Activated T-cell treated with anti-CD3 and anti-CD28 coated beads for 4 hours (primary cell): Measurements from ENCODE around the gene PACC1.

Experiments used
- DNase-seq: peaks from one replicate; pipeline ENCODE4 v3.0.0-alpha.2; 2020

PACC1 gene

DNA sequence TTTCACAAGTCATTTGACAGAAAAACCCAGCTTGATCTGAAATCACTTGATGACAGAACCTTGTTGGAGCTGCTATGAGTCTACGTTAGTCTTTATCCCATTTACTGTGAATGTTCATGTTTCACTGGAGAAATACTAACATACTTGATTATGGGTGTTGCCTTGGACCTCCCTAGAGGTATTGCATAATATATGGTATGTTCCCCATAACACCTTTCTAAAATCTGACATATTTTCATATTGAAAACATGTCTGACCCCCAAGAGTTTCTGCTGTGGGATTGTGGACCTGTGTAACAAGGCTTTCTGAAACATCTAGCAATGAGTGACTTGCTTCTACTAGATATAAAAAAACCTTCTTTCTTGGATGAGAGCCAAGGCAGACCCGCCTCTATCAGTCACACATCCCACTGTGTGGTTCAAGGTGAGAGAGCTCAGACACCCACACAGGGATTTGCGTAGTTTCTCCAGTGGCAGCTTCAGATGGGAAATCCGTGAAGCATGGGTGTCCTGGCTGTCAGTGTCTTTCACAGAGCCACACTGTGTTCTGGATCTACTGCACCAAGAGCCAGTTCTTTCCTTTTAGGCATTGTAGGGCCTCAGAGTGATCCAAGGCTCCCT lies 22.6 kb upstream of the PACC1 start:
- no peak for DNase-seq

DNA sequence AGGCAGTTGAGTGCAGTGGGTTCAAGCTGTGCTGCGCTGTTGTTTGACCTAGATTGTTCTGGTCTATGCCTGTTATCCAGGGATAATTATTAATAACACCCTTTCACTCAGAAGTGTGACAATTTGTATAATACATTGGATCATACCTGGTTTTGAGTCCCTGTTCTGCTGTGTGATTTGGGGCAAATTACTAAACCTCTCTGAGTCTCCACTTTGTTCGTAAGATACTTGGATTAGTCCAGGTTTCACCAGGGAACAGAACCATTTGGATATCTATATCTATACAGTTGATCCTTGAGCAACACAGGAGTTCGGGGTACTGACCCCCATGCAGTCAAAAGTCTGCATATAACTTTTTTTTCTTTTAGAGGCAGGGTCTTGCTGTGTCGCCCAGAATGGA lies 20.3 kb upstream of the PACC1 start:
- no peak for DNase-seq

DNA sequence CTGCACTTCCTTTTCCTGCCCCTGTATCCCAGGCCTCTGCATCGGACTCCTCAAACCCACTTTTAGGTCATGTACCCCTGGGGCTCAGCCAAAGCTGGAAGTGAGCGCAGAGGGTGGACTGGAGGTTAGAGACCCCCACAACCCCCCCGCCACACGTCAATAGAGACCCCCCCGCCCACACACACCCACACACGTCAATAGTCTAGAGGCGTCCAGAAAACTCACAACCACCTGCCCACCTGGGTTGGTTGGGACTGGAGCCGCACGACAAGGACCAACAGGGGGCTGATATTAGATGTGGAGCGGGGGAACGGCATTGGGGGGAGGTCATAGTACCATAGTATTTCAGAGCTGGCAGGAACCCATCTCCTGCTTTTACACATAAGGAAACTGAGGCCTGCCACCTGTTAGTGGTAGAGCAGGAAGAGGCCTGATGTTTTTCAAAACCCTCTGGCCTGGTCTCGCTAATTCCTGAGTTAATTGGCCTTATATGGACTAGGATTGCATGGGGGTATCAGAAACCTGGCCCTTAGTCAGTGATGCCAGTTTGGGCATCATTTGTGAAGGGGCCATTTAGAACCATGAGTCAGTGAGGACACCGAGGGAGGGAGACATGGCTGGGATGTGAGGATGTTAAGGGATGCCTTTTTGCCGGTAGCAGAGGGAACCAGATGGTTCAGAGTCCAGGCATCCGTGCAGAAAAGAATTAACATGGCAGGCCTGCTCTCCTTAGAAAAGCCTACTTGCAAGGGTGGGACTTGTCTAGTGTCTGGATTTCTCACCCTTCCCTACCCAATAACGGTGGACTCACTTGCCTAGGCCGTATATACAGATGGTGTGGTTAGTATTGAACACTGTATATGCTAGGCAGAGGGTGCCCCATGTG lies 19.1 kb upstream of the PACC1 start:
- DNase-seq = no peak

DNA sequence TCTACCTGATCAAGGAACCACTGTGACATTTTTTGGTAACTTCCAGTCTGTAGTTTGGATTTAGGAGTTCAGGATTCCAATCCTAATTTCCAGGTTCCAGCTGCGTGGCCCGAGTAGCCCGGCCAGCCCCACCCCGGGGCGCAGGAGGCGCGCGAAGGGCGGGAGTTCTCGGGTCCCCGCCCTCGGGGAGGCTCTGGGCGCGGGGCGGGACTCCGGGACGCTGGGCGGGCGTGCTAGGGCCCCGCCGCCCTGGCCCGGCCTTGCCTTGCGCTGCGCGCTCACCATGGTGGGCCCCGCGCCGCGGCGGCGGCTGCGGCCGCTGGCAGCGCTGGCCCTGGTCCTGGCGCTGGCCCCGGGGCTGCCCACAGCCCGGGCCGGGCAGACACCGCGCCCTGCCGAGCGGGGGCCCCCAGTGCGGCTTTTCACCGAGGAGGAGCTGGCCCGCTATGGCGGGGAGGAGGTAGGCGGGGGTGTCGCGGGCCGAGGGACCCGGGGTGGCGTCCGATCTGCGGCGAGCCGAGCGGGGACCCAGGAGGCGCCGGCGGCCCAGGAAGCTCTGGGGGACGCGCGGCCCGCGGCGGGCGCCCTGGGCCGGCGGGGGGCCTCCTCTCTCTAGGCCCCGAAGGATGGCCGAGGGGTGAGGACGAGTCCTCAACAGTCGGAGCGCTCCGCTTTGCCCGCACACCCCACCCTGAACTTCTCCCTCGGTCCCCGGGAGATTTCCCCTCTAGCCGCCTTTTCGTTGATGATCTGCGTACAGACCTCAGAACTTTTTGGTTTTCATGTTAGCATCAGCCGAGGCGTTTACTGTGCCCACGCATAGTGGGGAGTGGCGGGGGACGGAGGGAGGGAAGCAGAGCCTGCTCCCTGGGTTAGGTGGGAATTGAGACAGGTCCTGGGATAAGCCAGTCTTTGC lies 18.2 kb upstream of the PACC1 start, which contains the start of gene NENF:
NENF (plus strand) TSS at position 260 of the 916 bp plus-strand sequence; CDS start at position 284, 24 bp downstream.
- peak; percentile 59 for DNase-seq

DNA sequence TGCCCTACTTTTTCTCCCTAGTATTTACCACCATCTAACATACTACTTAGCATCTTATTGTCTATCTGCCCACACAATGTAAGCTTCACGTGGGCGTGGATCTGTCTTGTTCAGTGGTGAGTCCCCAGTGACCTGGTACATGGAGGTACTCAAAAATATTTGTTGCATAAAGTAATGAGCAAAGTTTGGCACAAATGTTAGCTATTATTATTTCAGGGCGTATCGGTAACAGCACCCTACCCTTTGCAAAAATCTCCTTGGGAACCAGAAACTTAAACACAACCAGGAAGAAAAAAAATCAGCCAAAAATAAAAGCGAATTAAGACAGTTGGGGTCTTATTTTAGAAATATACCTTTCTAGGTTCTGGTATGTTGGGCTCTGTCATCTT lies 17.6 kb upstream of the PACC1 start:
- no peak for DNase-seq

DNA sequence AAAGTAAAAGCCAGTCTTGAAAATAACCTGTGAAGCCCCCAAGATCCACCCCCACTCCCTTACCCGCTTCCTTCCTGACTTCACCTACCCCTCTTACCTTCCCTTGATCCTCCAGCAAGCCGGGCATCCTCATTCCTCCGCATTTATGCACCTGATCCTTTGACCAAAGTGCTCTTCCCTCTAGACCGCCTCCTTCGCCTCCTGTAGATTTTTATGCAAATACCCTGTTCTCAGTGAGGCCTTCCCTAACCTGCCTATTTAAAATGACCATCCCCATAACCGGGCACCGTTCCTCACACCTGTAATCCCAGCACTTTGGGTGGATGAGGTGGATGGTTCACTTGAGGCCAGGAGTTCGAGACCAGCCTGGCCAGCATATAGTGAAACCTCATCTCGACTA lies 17.0 kb upstream of the PACC1 start:
- no peak for DNase-seq

DNA sequence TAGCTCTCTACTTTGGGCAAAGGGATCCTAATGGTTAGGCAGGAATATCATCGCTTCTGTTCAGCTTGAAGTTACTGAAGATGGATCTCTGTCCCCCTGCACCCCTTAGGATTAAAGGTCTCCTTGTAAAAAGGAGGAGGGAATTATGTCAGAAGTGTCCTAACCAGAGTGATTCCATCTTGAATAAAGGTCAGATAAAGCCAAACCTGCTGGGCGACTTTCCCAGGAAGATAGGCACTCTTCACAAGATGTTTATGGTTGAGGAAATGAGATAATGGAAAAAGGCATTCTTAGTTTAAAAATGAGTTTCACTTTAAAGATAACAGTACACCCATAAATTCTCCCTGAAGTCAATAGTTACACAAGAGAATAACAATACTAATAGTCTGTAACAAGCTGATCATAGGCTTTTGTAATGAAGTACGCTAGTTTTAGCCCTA lies 16.3 kb upstream of the PACC1 start:
- DNase-seq = no peak

DNA sequence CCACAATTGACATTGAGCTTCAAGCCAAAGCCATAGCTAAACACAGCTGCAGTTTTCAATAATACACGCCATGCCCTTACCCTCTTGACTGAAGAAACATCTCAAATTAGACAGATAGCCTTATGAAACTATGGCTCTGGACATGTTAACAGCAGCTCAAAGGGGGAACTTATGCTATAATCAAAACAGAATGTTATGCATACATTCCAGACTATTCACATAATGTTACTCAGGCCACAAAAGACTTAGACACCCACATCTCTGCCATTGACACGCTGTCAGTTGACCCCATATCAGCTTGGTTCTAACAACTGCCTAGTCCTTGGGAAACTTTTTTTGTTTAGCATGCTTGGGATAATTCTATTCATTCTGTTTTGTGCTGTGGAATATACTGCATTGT lies 15.7 kb upstream of the PACC1 start:
- DNase-seq = no peak

DNA sequence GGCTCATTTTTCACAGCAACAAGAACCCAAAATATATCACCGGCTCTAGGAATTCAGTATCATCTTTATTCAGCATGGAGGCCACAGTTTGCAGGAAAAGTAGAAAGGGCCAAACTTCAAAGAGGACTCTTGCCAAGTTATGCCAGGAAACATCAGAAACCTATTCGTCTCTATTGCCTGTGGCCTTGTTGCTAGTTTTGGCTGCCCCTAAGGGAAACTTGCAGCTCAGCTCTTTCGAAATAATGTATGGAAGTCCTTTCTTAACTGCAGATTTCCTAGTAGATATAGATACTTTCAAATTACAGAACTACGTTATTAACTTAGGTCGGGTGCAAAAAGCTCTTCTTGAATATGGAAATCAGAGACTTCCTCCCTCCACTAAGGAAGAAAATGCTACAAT lies 13.8 kb upstream of the PACC1 start:
- DNase-seq = no peak

DNA sequence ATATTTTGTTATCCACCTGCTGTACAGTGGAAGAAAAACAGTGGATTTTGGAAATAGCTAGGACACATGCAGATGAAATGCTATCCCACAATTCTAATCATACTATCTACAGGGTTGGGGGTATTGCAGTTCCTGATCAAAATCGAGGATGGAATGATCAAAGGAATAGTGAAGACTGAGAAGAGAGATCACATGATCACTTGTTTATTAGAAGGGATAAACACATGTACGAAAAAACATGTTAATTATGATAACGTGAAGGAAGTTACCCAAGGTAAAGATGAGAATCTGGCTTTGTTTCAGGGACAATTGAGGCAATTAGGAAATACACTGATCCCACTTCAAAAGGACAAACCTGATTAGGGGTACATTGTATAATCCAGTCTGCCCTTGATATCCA lies 9.2 kb upstream of the PACC1 start:
- DNase-seq = no peak

DNA sequence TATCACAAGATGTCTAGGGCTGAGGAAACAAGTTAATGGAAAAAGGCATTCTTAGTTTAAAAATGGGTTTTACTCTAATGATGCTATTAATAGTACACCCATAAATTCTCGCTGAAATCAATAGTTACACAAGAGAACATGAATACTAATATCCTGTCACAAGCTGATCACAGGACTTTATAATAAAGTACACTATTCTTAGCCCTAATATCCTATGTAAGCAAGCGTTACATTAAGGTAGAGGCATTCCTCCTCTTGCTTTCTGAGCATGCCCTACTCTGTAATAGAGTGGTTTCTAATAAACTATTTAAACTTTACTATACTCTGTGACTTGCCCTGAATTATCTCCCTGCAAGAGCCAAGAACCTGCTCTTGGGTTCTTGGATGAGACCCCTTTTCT lies 6.5 kb upstream of the PACC1 start:
- DNase-seq = no peak

DNA sequence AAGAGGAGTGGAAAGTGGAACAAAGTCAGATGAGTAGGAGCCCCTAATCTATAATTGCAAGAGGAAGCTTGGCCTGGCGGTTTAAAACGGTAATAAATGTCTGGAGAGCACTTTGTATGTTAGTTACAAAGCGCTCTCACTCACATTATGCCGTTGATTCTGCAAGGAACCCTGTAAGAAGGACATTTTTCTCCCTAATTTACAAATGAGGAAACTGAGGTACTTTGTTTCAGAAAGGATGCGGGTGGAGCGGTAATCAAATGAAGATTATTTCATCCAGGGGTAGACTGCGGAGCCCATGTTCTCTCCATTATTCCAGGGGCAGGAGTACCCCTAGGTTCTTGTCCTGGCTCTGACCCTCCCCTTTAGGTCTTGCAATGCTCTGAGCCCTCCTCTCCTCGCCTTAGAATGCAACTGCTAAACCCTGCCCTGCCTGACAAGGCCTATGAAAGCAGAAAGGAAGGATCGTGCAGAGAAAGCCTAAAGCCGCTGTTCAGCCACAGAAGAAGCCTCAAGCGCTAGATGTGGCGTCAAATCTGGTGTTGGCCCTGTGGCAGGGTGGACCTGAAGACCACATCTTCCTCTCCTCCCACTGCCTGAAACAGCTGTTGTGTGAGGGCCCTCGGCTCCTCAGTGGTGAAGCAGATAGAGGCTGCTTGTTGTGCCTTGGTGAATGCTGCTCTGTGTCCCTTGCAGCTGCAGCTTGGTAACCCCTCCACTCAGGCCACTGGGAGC lies 588 bp upstream of the PACC1 start:
- DNase-seq = no peak

DNA sequence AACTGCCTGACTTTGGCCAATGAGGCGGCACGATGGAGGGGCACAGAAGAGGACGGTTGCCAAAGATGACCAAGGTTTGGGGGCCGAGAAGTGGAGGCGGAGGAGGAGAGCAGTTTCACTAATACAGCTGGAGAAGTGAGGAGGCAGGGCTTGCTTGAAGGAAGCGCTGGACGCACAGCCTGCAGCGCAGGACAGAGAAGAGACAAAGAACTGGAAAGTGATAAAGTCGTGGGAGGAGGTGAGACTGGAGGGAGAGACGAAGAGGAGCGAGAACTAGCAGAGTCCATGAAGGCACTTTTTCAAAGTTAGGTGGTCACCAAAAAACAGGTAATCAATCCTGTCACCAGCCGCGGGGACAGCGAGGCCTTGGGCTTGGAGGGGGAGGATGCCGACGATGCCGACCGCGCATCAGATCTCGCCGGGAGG lies 771 bp downstream of the PACC1 start:
- no peak for DNase-seq

DNA sequence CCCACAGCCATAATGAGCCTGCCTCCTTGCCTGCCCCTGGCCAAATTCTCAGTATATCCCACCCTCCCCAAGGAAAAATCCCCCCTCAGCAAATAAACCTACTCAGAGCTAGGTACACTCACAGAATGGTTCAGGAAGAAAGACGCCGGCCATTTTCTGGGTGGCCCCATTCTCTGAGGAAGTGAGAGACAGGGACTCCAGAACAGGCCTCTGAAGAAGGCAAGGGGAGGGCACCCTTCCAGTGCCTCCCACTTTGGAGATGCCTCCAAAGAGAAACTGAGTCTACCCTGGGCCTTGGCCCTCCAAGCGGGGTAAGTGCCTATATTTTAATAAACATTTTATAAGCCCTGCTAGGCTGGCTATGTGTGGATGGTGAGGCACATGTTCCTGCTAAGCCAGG lies 2.3 kb downstream of the PACC1 start:
- no peak for DNase-seq

DNA sequence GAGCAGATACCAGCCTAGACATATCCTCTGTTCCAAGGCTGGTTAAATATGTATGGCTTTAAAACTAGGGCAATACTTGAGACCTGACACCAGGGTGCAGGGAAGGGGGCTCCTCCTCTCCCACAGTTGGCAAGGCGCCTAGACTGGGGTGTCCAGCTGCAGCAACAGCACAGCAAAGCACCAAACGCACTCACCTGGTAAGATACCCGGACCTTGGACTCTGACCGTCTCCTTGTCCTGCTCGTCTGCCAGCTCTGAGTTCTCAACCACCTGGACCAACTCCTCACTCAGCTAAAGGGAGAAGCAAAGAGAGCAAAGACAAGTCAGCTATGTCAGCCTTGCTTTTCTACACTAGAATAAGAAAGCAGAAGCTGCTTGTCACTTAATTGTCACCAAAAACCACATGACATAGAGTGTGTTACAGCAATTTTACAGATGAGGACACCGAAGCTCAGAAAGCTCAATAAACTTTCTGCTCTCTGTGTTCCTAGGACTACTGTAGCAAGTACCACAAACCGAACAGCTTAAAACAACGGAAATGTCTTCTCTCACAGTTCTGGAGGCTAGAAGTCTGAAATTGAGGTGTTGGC lies 4.4 kb downstream of the PACC1 start:
- DNase-seq = no peak

DNA sequence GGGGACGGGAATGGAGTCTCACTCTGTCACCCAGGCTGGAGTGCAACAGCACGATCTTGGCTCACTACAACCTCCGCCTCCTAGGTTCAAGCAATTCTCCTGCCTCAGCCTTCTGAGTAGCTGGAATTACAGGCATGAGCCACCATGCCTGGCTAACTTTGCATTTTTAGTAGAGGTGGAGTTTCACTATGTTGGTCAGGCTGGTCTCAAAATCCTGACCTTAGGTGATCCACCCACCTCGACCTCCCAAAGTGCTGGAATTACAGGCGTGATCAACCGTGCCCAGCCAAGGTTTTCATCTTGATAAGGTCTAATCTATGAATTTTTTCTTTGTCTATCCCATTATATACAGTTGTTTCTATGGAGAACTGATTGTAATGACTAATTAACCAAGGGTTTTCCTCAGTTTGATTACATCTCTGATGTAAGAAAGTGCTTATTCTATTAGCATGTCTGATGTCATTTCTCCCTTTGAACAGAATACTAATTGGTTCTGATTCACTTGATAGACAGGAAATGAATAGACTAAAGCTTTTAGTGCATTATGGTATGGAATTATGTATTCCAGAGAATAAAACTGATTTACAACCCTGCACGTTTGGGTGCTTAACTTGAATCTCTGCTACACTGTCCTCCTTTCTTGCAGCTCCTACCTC lies 11.9 kb downstream of the PACC1 start:
- DNase-seq = no peak

DNA sequence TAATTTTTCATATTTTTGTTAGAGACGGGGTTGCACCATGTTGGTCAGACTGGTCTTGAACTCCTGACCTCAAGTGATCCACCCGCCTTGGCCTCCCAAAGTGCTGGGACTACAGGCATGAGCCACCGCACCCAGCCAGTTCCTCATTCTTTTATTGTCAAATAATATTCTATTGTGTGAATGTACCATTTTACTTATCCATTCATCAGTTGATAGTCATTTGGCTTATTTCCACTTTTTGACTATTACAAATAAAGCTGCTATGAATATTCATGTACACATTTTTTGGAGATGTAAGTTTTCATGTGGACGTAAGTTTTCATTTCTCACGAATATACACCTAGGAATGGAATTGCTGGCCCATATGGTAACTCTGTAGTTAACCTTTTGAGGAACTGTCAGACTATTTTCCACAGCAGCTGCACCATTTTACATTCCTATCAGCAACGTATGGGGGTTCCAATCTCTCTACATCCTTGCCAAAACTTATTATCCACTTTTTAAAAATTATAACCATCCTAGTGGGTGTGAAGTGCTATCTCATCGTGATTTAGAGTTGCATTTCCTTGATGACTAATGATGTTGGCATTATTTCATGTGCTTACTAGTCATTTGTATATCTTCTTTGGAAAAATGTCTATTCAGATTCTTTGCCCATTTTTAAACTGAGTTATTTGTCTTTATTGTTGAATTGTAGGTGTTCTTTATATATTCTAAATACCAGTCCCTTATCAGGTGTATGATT lies 12.7 kb downstream of the PACC1 start:
- no peak for DNase-seq

DNA sequence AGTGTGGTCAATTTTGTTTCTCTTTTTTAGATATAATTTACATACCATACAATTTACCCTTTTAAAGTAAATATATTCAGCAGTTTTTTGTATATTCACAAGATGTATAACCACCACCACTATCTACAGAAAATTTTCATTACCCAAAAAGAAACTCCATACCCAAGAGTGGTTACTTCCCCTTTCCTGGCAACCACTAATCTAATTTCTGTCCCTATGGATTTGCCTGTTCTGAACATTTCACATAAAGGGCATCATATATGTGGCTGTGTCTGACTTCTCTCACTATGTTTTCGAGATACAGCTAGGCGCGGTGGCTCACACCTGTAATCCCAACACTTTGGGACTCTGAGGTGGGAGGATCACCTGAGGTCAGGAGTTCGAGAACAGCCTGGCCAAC lies 13.6 kb downstream of the PACC1 start:
- DNase-seq = no peak

DNA sequence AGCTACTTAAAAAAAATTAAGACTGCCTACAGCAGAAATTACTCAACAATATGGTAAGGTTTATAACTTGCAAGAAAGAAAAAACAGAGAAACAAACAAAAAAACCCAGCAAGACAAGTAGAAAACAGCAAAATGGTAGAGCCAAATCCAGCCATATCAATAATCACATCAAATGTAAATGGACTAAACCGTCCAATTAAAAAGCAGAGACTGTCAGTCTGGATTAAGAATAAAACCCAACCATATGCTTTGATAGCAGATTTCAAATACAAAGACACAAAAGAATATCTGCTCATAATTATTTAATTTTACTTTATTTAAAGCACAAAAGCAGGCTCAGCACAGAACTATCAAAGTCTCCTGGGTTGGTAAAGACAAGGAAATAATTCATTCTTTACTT lies 17.5 kb downstream of the PACC1 start:
- no peak for DNase-seq

DNA sequence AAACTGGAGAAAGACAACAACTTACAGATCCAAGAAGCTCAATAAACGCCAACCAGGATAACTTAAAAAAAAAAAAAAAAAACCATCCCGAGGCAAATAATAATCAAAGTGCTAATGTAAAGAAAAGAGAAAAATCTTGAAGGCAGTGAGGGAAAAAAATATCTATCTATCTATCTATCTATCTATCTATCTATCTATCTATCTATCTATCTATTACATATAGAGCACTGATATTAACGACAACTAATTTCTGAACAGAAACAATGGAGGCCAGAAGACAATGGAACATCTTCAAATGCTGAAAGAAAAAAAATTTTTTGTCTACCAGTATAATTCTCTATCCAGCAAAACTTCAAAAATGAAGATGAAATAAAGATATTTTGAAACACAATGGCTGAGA lies 18.0 kb downstream of the PACC1 start:
- no peak for DNase-seq
